B cell (primary cell): Measurements from ENCODE around the gene CD79A. TPM values are rescaled to one million over a fixed set of nuclear protein-coding genes. Genes with fewer than 3 reads are reported as not detected.

Source experiments
- ATAC-seq: fragments of 200-7000 bp; cut with Tn5 transposase; one replicate; pipeline ENCODE4 v1.10.0; 2021; ENCODE audit warnings: low read depth, mild to moderate bottlenecking, moderate number of reproducible peaks, moderate library complexity
- CTCF ChIA-PET: fragments of 350-600 bp; sonication (Branson Sonifier 250); formaldehyde crosslinking; loops from one replicate; lab custom pipeline; 2021; ENCODE audit warnings: antibody characterized with exemption, inconsistent platforms; lab: Charles Lee
- POLR2A ChIA-PET: fragments of 350-600 bp; sonication (Branson Sonifier 250); formaldehyde crosslinking; loops from one replicate; lab custom pipeline; 2021; ENCODE audit warnings: antibody characterized with exemption; lab: Charles Lee
- DNase-seq: peaks from one replicate; pipeline ENCODE4 v3.0.0; 2013
- H2AFZ ChIP-seq: 2 replicates; pipeline ENCODE4 v1.6.1; 2012; ENCODE audit warnings: mild to moderate bottlenecking, low read depth, low read length; ENCODE audit not compliant: insufficient read depth, poor library complexity, severe bottlenecking
- H3K27ac ChIP-seq, 2 donors: 1 replicate in 1 of 2; 2 replicates in 1 of 2; pipeline ENCODE4 v1.5.1; 2012 to 2013; ENCODE audit warnings: low read length in 2 of 2, mild to moderate bottlenecking in 2 of 2, moderate library complexity in 1 of 2
- H3K27me3 ChIP-seq, 4 experiments: fragments of 200-600 bp in 1 of 4; sonication (generic) in 1 of 4; replicated peaks in 1 of 4; 1 replicate in 2 of 4; 2 replicates in 2 of 4; pipeline versions ENCODE4 v1.6.1 to v1.7.0; 2013 to 2016; ENCODE audit warnings: low read length in 3 of 4, mild to moderate bottlenecking in 2 of 4, mixed read lengths in 1 of 4, moderate library complexity in 1 of 4; ENCODE audit not compliant: insufficient read depth in 4 of 4, control insufficient read depth in 3 of 4; ENCODE audit errors: control extremely low read depth in 1 of 4
- H3K36me3 ChIP-seq, 2 experiments: replicated peaks in 1 of 2; 1 replicate in 1 of 2; 2 replicates in 1 of 2; pipeline versions ENCODE4 v1.6.1 to v1.7.1; 2013; ENCODE audit warnings: low read length in 1 of 2; ENCODE audit not compliant: insufficient read depth in 2 of 2, control insufficient read depth in 1 of 2; ENCODE audit errors: control extremely low read depth in 1 of 2, extremely low read depth in 1 of 2
- H3K4me1 ChIP-seq, 2 donors: fragments of 200-600 bp in 1 of 2; sonication (generic) in 1 of 2; 1 replicate in 1 of 2; 2 replicates in 1 of 2; pipeline versions ENCODE4 v1.5.1 to v1.6.1; 2013 to 2017; ENCODE audit warnings: low read length in 2 of 2; ENCODE audit not compliant: control insufficient read depth in 2 of 2, insufficient read depth in 2 of 2
- H3K4me2 ChIP-seq: replicated peaks from 2 replicates; pipeline ENCODE3; 2012; ENCODE audit warnings: mild to moderate bottlenecking, low read depth, low read length; ENCODE audit not compliant: poor library complexity, severe bottlenecking
- H3K4me3 ChIP-seq, 5 experiments: fragments of 200-600 bp in 1 of 5; sonication (generic) in 1 of 5; 1 replicate in 3 of 5; 2 replicates in 2 of 5; pipeline versions ENCODE4 v1.5.1 to v1.7.0; 2011 to 2016; ENCODE audit warnings: low read length in 4 of 5, mild to moderate bottlenecking in 4 of 5, low read depth in 2 of 5, control low read depth in 1 of 5, moderate library complexity in 1 of 5; ENCODE audit not compliant: insufficient read depth in 1 of 5; ENCODE audit errors: control extremely low read depth in 1 of 5, extremely low read depth in 1 of 5
- H3K79me2 ChIP-seq: fragments of 200-600 bp; sonication (generic); one replicate; pipeline ENCODE4 v1.6.0; 2016; ENCODE audit warnings: low read length; ENCODE audit not compliant: control insufficient read depth, insufficient read depth
- H3K9ac ChIP-seq: fragments of 200-600 bp; sonication (generic); 2 replicates; pipeline ENCODE4 v1.6.1; 2017; ENCODE audit warnings: mild to moderate bottlenecking, low read length, moderate library complexity
- H3K9me3 ChIP-seq, 3 donors: one replicate each; pipeline versions ENCODE4 v1.6.1 to v1.7.1; 2013; ENCODE audit warnings: low read length in 2 of 3; ENCODE audit not compliant: control insufficient read depth in 2 of 3, insufficient read depth in 1 of 3; ENCODE audit errors: control extremely low read depth in 1 of 3
- H4K20me1 ChIP-seq: 2 replicates; pipeline ENCODE4 v1.6.0; 2012; ENCODE audit warnings: mild to moderate bottlenecking, low read length; ENCODE audit not compliant: insufficient read depth, control insufficient read depth, poor library complexity, severe bottlenecking
- H3K27ac Mint-ChIP-seq: one replicate; pipeline ENCODE4 v1.8.0; 2021; ENCODE audit warnings: mixed read lengths
- H3K27me3 Mint-ChIP-seq: one replicate; pipeline ENCODE4 v1.8.0; 2021; ENCODE audit warnings: mixed read lengths
- H3K4me1 Mint-ChIP-seq: one replicate; pipeline ENCODE4 v1.8.0; 2021; ENCODE audit warnings: mixed read lengths
- H3K4me3 Mint-ChIP-seq: one replicate; pipeline ENCODE4 v1.8.0; 2021; ENCODE audit warnings: mixed read lengths
- H3K9me3 Mint-ChIP-seq: one replicate; pipeline ENCODE4 v1.8.0; 2022; ENCODE audit warnings: mixed read lengths; ENCODE audit not compliant: insufficient read depth
- CTCF ChIP-seq: fragments of 200-600 bp; IDR thresholded peaks from one replicate; pipeline ENCODE4 v1.8.0; 2022; ENCODE audit warnings: antibody characterized with exemption, mild to moderate bottlenecking
- EZH2 ChIP-seq: IDR thresholded peaks from 2 replicates; pipeline ENCODE4 v1.6.1; 2012; ENCODE audit warnings: borderline replicate concordance, low read depth, mild to moderate bottlenecking, moderate library complexity, low read length; ENCODE audit not compliant: insufficient read depth, poor library complexity, severe bottlenecking
- WGBS: methylation state at CpG from one replicate; pipeline ENCODE4 v1.1.5; 2013; ENCODE audit warnings: missing lambda C conversion rate; ENCODE audit not compliant: insufficient coverage; 5-methylcytosine and 5-hydroxymethylcytosine counted together
- intact Hi-C: fragments of 100-400 bp; cut with micrococcal nuclease; formaldehyde crosslinking; loops from one replicate; pipeline ENCODE4 v1.10.0; 2022
- polyA plus RNA-seq: library from polyadenylated mRNA; depleted of rRNA; stranded (reverse); fragments of >200 nt; gene quantifications from 2 replicates; pipeline ENCODE4 v1.2.3, GENCODE V29; 2012
- total RNA-seq, 2 donors: library from RNA; stranded (reverse); fragments of 120-200 nt in 1 of 2; gene quantifications; 1 replicate in 1 of 2; 2 replicates in 1 of 2; pipeline versions ENCODE4 v1.2.3 to v1.2.4, GENCODE V29; 2013 to 2022

The CD79A gene
- total and polyA plus RNA-seq, 2 donors (not counting 1 experiment from before 2014, with no cell fraction given) = 1,280 to 1,471 TPM

GRCh38 chr19:41921577-41922576, 44.8 kb downstream of the CD79A start:
- Mint-ChIP-seq H3K27ac (no peak overlapping the region), H3K4me1 (peaks cover 21% of the 10 kb centered on the region), H3K9me3 (no peaks in the 10 kb centered on the region), H3K4me3 (peak overlapping the region; percentile 62), H3K27me3 (peaks cover 16% of the 10 kb centered on the region)
- no peak overlapping the region for H3K9ac ChIP-seq
- H3K36me3 ChIP-seq = no peaks in the 10 kb centered on the region
- WGBS = 31% methylated on average over 20 of the region's 22 CpGs
- peak; percentile 27 for DNase-seq
- POLR2A ChIA-PET = interaction anchor here (0.6 to 1.5 kb wide), 6 partner anchors 9 to 44 kb away, joined by 3 to 11 read pairs (median 3); partner anchors contain the start of gene CD79A
- CTCF ChIA-PET = interaction anchor here (0.7 to 2.0 kb wide), 3 partner anchors 30 to 475 kb away, joined by 3 to 7 read pairs (median 5); no protein-coding TSS in a partner anchor
- H3K4me3 ChIP-seq = no peak overlapping the region
- no peaks in the 10 kb centered on the region for H4K20me1 ChIP-seq
- peaks cover 0 to 43% (median 28%) of the 10 kb centered on the region in 4 experiments for H3K27me3 ChIP-seq
- peaks cover 41 to 44% of the 10 kb centered on the region in 2 donors for H3K4me1 ChIP-seq
- peak; percentile 24 for ATAC-seq
- peak overlapping the region; percentile 64 for H3K4me2 ChIP-seq
- H3K27ac ChIP-seq = no peak overlapping the region
- TF ChIP-seq CTCF = no peak
- no peak for TF ChIP-seq EZH2
- H3K9me3 ChIP-seq = peaks cover 0 to 22% (median 0%) of the 10 kb centered on the region in 3 donors
- no peak overlapping the region for H2AFZ ChIP-seq
- intact Hi-C loops = no loop called here
- peaks cover 10% of the 10 kb centered on the region for H3K79me2 ChIP-seq
